Sigmoid colon (tissue), 7 donors: Measurements from ENCODE around the gene CD276. TPM values are rescaled to one million over a fixed set of nuclear protein-coding genes. Genes with fewer than 3 reads are reported as not detected.
"Not testable (repeated sequence)": the region's sequence is repeated elsewhere in the genome, so short reads cannot be mapped to it uniquely, and the experiment has no call there.

Experiments
- DNase-seq: peaks from one replicate; pipeline ENCODE4 v3.0.0-alpha.2; 2019
- H3K27ac ChIP-seq, 4 donors: fragments of 200-600 bp; sonication (generic); one replicate each; pipeline ENCODE4 v1.5.1; 2016 to 2019; ENCODE audit warnings: mild to moderate bottlenecking in 1 of 4
- H3K27me3 ChIP-seq, 3 donors: fragments of 200-600 bp; sonication (generic); one replicate each; pipeline ENCODE4 v1.5.1; 2019; ENCODE audit warnings: mild to moderate bottlenecking in 1 of 3
- H3K36me3 ChIP-seq, 4 donors: fragments of 200-600 bp; sonication (generic); one replicate each; pipeline ENCODE4 v1.5.1; 2016 to 2019
- H3K4me1 ChIP-seq, 4 donors: fragments of 200-600 bp; sonication (generic); one replicate each; pipeline ENCODE4 v1.5.1; 2017 to 2019
- H3K4me3 ChIP-seq, 4 donors: fragments of 200-600 bp; sonication (generic); one replicate each; pipeline ENCODE4 v1.5.1; 2017 to 2019; ENCODE audit warnings: mild to moderate bottlenecking in 2 of 4, moderate library complexity in 1 of 4
- H3K9me3 ChIP-seq, 4 donors: fragments of 200-600 bp in 3 of 4; sonication (generic) in 3 of 4; one replicate each; pipeline versions ENCODE4 v1.5.1 to v1.6.1; 2013 to 2019
- CTCF ChIP-seq, 4 experiments: fragments of 450-650 bp in 3 of 4; fragments of 200-600 bp in 1 of 4; IDR thresholded peaks; one replicate each; pipeline ENCODE4 v1.5.1; 2016 to 2019; ENCODE audit warnings: antibody characterized with exemption in 4 of 4, mild to moderate bottlenecking in 3 of 4, moderate library complexity in 2 of 4
- EP300 ChIP-seq, 4 donors: sonication (generic); formaldehyde crosslinking; IDR thresholded peaks; one replicate each; pipeline ENCODE4 v1.6.1; 2017; ENCODE audit warnings: antibody characterized with exemption in 4 of 4
- POLR2A ChIP-seq, 2 donors: fragments of 450-650 bp; IDR thresholded peaks; one replicate each; pipeline ENCODE4 v1.6.1; 2016; ENCODE audit warnings: antibody characterized with exemption in 2 of 2, mild to moderate bottlenecking in 2 of 2, moderate library complexity in 2 of 2
- POLR2AphosphoS5 ChIP-seq, 4 donors: sonication (generic); formaldehyde crosslinking; IDR thresholded peaks; one replicate each; pipeline ENCODE4 v1.6.1; 2017; ENCODE audit warnings: antibody characterized with exemption in 4 of 4
- WGBS, 2 donors: extraction: QIAGEN DNeasy Blood & Tissue Kit; methylation state at CpG; one replicate each; pipeline ENCODE4 v1.1.7; 2013; 5-methylcytosine and 5-hydroxymethylcytosine counted together
- intact Hi-C: fragments of 100-400 bp; cut with DNase I; formaldehyde crosslinking; loops from one replicate; pipeline ENCODE4 v1.15.1; 2023
- polyA plus RNA-seq, 3 donors: library from polyadenylated mRNA; stranded (reverse); fragments of 200-250 nt; gene quantifications; one replicate each; pipeline ENCODE4 v1.2.3, GENCODE V29; 2013
- total RNA-seq, 4 donors: library from RNA; depleted of rRNA; stranded (reverse); fragments of >200 nt; gene quantifications; one replicate each; pipeline ENCODE4 v1.1.0, GENCODE V29; 2016
- donor health status: healthy with polysubstance abuse.
- donor health status: Bipolar disorder and iron deficiency.
- donor health status: healthy.

The CD276 gene
- total and polyA plus RNA-seq, 7 donors = 15.7 to 59.8 (median 29.8) TPM

- no peak for DNase-seq
- intact Hi-C loops = no loop called here
- Histone ChIP-seq H3K9me3 (no peaks in the 10 kb centered on the region), H3K36me3 (no peaks in the 10 kb centered on the region), H3K27me3 (no peaks in the 10 kb centered on the region), H3K4me3 (no peak overlapping the region), H3K27ac (no peak overlapping the region), H3K4me1 (no peaks in the 10 kb centered on the region)
- TF ChIP-seq POLR2AphosphoS5 (IDR thresholded peaks at IDR 0.05) = no peak
- 90 to 91% methylated on average over 7 of the region's 7 CpGs for WGBS, 2 donors
Observed at GRCh38 chr15:73727330-73727976, 43.3 kb downstream of the CD276 start.

GRCh38 chr15:73732051-73732450 lies 47.9 kb downstream of the CD276 start:
- H3K27me3 ChIP-seq = peaks cover 0 to 26% (median 0%) of the 10 kb centered on the region in 3 donors
- DNase-seq, H3K9me3 ChIP-seq, H3K36me3 ChIP-seq, H3K27ac ChIP-seq, H3K4me3 ChIP-seq, intact Hi-C loops, H3K4me1 ChIP-seq: not testable (repeated sequence)
- WGBS, 2 donors = 96 to 97% methylated on average over 29 of the region's 29 CpGs

- Histone ChIP-seq H3K27ac (no peak overlapping the region), H3K4me1 (no peaks in the 10 kb centered on the region), H3K9me3 (no peaks in the 10 kb centered on the region), H3K4me3 (no peak overlapping the region), H3K27me3 (peaks cover 0 to 26% (median 0%) of the 10 kb centered on the region in 3 donors), H3K36me3 (no peaks in the 10 kb centered on the region)
- no peak for TF ChIP-seq CTCF (IDR thresholded peaks at IDR 0.05)
- no peak for TF ChIP-seq EP300 (IDR thresholded peaks at IDR 0.05)
- no peak for TF ChIP-seq POLR2A (IDR thresholded peaks at IDR 0.05)
- TF ChIP-seq POLR2AphosphoS5 (IDR thresholded peaks at IDR 0.05) = no peak
- intact Hi-C loops = no loop called here
- WGBS, 2 donors = 62 to 82% methylated on average over 3 of the region's 3 CpGs
- DNase-seq = no peak
Observed at GRCh38 chr15:73732930-73733329, 48.7 kb downstream of the CD276 start.

GRCh38 chr15:73737535-73737934 lies 53.4 kb downstream of the CD276 start:
- intact Hi-C loops = no loop called here
- H3K36me3 ChIP-seq = no peaks in the 10 kb centered on the region

GRCh38 chr15:73740152-73741048 lies 56.2 kb downstream of the CD276 start:
- Histone ChIP-seq H3K4me3 (no peak overlapping the region), H3K27me3 (peaks cover 0 to 2% (median 0%) of the 10 kb centered on the region in 3 donors), H3K9me3 (no peaks in the 10 kb centered on the region), H3K36me3 (no peaks in the 10 kb centered on the region), H3K4me1 (peaks cover 0 to 9% (median 7%) of the 10 kb centered on the region in 4 donors), H3K27ac (no peak overlapping the region)
- WGBS, 2 donors = 90 to 91% methylated on average over 25 of the region's 25 CpGs
- TF ChIP-seq CTCF (IDR thresholded peaks at IDR 0.05) (no peak), EP300 (IDR thresholded peaks at IDR 0.05) (no peak), POLR2A (IDR thresholded peaks at IDR 0.05) (no peak), POLR2AphosphoS5 (IDR thresholded peaks at IDR 0.05) (no peak)
- intact Hi-C loops = no loop called here
- DNase-seq = no peak

More at GRCh38 chr15:73737535-73737934, 53.4 kb downstream of the CD276 start:
- H3K4me3 ChIP-seq = no peak overlapping the region
- peaks cover 0 to 2% (median under 1%) of the 10 kb centered on the region in 4 donors for H3K4me1 ChIP-seq
- no peaks in the 10 kb centered on the region for H3K9me3 ChIP-seq
- WGBS, 2 donors = 68 to 82% methylated on average over 7 of the region's 7 CpGs
- TF ChIP-seq POLR2AphosphoS5 (IDR thresholded peaks at IDR 0.05) = no peak
- TF ChIP-seq EP300 (IDR thresholded peaks at IDR 0.05) = no peak
- no peak for TF ChIP-seq POLR2A (IDR thresholded peaks at IDR 0.05)
- no peak for TF ChIP-seq CTCF (IDR thresholded peaks at IDR 0.05)
- DNase-seq = no peak
- no peak overlapping the region for H3K27ac ChIP-seq
- peaks cover 0 to 26% (median 0%) of the 10 kb centered on the region in 3 donors for H3K27me3 ChIP-seq
